Testis (tissue), 3 donors: ENCODE data around the gene ACTA1. TPM values are rescaled to one million over a fixed set of nuclear protein-coding genes. Genes with fewer than 3 reads are reported as not detected.

Source experiments
- DNase-seq: peaks from one replicate; pipeline ENCODE4 v3.0.0-alpha.2; 2019
- H3K27ac ChIP-seq, 2 donors: fragments of 200-600 bp; sonication (generic); one replicate each; pipeline ENCODE4 v1.5.1; 2019
- H3K27me3 ChIP-seq: fragments of 200-600 bp; sonication (generic); one replicate; pipeline ENCODE4 v1.5.1; 2019
- H3K36me3 ChIP-seq: fragments of 200-600 bp; sonication (generic); one replicate; pipeline ENCODE4 v1.5.1; 2017; ENCODE audit warnings: low read depth; ENCODE audit errors: missing control alignments
- H3K4me1 ChIP-seq: fragments of 200-600 bp; sonication (generic); one replicate; pipeline ENCODE4 v1.5.1; 2019
- H3K4me3 ChIP-seq, 2 donors: fragments of 200-600 bp; sonication (generic); one replicate each; pipeline ENCODE4 v1.5.1; 2017 to 2019
- H3K9me3 ChIP-seq: fragments of 200-600 bp; sonication (generic); one replicate; pipeline ENCODE4 v1.5.1; 2017
- POLR2A ChIP-seq: fragments of 450-650 bp; IDR thresholded peaks from one replicate; pipeline ENCODE4 v1.6.1; 2017; ENCODE audit warnings: antibody characterized with exemption, mild to moderate bottlenecking, moderate library complexity
- WGBS, 2 donors: methylation state at CpG; one replicate each; pipeline ENCODE4 v1.1.5; 2018; 5-methylcytosine and 5-hydroxymethylcytosine counted together
- intact Hi-C: fragments of 100-400 bp; cut with DNase I; formaldehyde crosslinking; loops from one replicate; pipeline ENCODE4 v1.15.1; 2023; ENCODE audit warnings: low total_unique reads
- polyA plus RNA-seq: library from polyadenylated mRNA; stranded (reverse); fragments of 350-450 nt; fragmentation: Illumina TruSeq; extraction: RNeasy Lipid Tissue Mini Kit (QIAGEN cat#74804); gene quantifications from one replicate; pipeline ENCODE4 v1.2.3, GENCODE V29; 2014; ENCODE audit warnings: low read depth, low replicate concordance; ENCODE audit not compliant: insufficient read depth
- total RNA-seq, 2 donors: library from RNA; depleted of rRNA; stranded (reverse); fragments of >200 nt; gene quantifications; one replicate each; pipeline ENCODE4 v1.2.3, GENCODE V29; 2016
- TF ChIP-seq, protein P1 (sequence below), 3 experiments: fragments of 450-650 bp in 2 of 3; fragments of 200-600 bp in 1 of 3; sonication (generic) in 1 of 3; IDR thresholded peaks; one replicate each; pipeline ENCODE4 v1.5.1; 2016 to 2019; ENCODE audit warnings: antibody characterized with exemption in 3 of 3, mild to moderate bottlenecking in 2 of 3, moderate library complexity in 1 of 3

Gene ACTA1
- total and polyA plus RNA-seq, 3 donors from 2014 or later: 0.94 to 136 (median 1.2) TPM

DNA sequence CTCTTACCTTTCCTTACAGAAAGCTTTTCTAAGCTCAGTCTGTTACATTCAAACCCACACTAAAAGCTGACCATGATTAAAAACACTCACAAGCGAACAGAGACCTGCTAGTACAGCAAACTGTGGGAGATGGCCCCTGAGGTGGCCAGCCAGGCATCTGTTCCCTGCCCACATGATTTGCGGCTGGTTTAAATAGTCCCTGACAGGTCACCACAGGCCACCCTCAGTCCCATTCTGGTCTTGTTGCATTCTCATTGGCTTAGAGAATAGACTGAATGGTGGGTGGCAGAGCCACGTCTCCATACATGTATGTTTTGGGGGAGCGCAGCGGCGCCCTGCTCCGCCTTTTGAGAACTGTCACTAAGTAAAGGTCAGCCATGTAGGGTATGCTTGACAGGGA is 2.3 kb upstream of the ACTA1 start:
- H3K4me1 ChIP-seq: peaks cover 19% of the 10 kb centered on the region
- DNase-seq: no peak
- H3K27ac ChIP-seq: no peak overlapping the region
- H3K9me3 ChIP-seq: no peaks in the 10 kb centered on the region
- H3K36me3 ChIP-seq: no peaks in the 10 kb centered on the region
- intact Hi-C loops: no loop called here
- WGBS, 2 donors: 73 to 80% methylated on average over 7 of the region's 7 CpGs
- TF ChIP-seq, protein P1, sequence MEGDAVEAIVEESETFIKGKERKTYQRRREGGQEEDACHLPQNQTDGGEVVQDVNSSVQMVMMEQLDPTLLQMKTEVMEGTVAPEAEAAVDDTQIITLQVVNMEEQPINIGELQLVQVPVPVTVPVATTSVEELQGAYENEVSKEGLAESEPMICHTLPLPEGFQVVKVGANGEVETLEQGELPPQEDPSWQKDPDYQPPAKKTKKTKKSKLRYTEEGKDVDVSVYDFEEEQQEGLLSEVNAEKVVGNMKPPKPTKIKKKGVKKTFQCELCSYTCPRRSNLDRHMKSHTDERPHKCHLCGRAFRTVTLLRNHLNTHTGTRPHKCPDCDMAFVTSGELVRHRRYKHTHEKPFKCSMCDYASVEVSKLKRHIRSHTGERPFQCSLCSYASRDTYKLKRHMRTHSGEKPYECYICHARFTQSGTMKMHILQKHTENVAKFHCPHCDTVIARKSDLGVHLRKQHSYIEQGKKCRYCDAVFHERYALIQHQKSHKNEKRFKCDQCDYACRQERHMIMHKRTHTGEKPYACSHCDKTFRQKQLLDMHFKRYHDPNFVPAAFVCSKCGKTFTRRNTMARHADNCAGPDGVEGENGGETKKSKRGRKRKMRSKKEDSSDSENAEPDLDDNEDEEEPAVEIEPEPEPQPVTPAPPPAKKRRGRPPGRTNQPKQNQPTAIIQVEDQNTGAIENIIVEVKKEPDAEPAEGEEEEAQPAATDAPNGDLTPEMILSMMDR (IDR thresholded peaks at IDR 0.05): no peak
- TF ChIP-seq POLR2A: no peak
- H3K27me3 ChIP-seq: no peaks in the 10 kb centered on the region
- no peak overlapping the region for H3K4me3 ChIP-seq

DNA sequence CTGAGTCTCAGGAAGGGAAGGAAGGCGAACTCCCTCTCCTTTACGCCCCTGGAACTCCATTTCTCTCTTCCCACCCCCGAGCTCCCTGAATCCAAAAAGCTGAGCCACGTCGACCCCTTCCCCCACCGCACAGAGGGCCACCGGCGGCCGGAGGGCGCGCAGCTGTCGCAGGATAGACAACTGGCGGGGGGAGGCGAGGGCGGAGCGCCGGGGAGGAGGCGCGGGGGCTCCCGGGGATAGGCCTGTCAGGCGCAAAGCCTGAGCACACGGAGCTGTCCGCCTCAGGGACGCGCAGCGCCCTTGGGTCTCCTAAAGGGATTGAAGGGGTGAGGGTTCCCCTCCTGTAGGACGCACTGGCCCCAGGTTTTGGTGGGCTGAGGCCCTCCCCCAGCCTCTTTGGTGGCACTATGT is 752 bp upstream of the ACTA1 start:
- DNase-seq: no peak
- Histone ChIP-seq H3K27me3 (no peaks in the 10 kb centered on the region), H3K4me3 (no peak overlapping the region), H3K27ac (no peak overlapping the region), H3K36me3 (no peaks in the 10 kb centered on the region), H3K9me3 (no peaks in the 10 kb centered on the region), H3K4me1 (peaks cover 22% of the 10 kb centered on the region)
- WGBS, 2 donors: 2 to 4% methylated on average over 4 to 27 of the region's 27 CpGs
- intact Hi-C loops: loop anchor here (5.0 kb wide), 1 partner anchor 127 kb away; no protein-coding TSS in a partner anchor
- TF ChIP-seq, protein P1 (IDR thresholded peaks at IDR 0.05): no peak
- no peak for TF ChIP-seq POLR2A

DNA sequence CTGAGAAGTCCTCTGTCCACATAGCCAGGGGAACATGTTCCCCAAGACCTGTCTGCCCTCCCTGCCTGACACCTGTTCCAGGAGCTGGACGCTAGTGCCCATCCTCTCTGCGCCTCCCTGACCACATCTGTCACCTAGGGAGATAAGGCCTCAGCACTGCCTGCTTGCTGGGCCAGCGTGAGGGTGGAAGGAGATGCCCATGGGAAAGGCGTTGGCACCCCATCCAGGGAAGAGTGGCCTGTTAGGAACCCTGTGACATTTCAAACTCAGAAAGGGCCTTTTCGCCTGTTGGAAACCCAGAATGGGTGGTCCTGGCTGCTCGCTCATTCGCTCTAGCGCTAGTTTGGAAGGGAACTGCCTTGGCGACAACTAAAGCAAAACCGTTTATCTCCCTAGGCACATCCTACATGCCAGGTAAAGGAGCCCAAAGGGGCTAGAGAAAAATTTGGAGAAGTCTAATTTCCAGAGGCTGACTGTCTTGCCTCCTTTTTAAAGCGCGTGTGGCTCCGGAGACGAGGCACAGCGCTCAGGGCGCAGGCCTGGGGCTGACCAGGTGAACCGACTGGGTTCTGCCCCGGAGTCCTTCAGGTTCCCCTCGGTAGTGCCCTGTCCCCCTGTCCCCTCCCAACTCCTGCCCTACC is 410 bp downstream of the ACTA1 start:
- Histone ChIP-seq H3K4me1 (peaks cover 22% of the 10 kb centered on the region), H3K9me3 (no peaks in the 10 kb centered on the region), H3K27me3 (no peaks in the 10 kb centered on the region), H3K4me3 (no peak overlapping the region), H3K27ac (no peak overlapping the region), H3K36me3 (no peaks in the 10 kb centered on the region)
- no peak for DNase-seq
- WGBS, 2 donors: 9 to 10% methylated on average over 12 to 19 of the region's 19 CpGs
- TF ChIP-seq, protein P1 (IDR thresholded peaks at IDR 0.05): no peak
- TF ChIP-seq POLR2A: no peak
- intact Hi-C loops: loop anchor here (5.0 kb wide), 1 partner anchor 126 kb away; no protein-coding TSS in a partner anchor

DNA sequence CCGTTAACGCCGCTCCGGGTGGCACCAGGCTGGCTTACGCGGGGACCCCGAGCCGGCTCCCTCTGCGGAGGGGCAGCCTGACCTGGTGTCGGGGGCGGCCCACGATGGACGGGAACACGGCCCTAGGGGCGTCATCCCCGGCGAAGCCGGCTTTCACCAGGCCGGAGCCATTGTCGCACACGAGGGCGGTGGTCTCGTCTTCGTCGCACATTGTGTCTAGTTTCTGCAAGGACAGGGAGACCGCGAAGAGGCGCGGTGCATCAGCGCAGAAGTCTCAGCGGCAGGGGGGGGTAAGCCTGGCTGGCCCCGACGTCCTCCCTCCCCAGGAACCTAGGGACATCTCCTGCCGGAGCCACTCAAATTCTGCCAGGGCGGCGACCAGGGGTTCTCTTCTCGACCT is 989 bp downstream of the ACTA1 start:
- intact Hi-C loops: loop anchor here (5.0 kb wide), 1 partner anchor 126 kb away; no protein-coding TSS in a partner anchor
- H3K4me3 ChIP-seq: no peak overlapping the region
- WGBS, 2 donors: 4 to 8% methylated on average over 16 to 35 of the region's 37 CpGs
- H3K27me3 ChIP-seq: no peaks in the 10 kb centered on the region
- no peaks in the 10 kb centered on the region for H3K9me3 ChIP-seq
- no peaks in the 10 kb centered on the region for H3K36me3 ChIP-seq
- H3K4me1 ChIP-seq: peaks cover 22% of the 10 kb centered on the region
- TF ChIP-seq, protein P1 (IDR thresholded peaks at IDR 0.05): no peak
- TF ChIP-seq POLR2A: no peak
- H3K27ac ChIP-seq: no peak overlapping the region
- DNase-seq: no peak

DNA sequence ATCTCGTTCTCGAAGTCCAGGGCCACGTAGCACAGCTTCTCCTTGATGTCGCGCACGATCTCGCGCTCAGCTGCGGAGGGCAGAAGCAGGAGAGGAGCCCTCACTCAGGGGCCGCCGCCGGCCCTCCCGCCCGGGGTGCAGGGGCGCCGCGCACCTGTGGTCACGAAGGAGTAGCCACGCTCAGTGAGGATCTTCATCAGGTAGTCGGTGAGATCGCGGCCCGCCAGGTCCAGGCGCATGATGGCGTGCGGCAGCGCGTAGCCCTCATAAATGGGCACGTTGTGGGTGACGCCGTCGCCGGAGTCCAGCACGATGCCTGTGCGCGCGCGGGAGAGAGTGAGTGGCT is 1.8 kb downstream of the ACTA1 start:
- H3K9me3 ChIP-seq: no peaks in the 10 kb centered on the region
- H3K27me3 ChIP-seq: no peaks in the 10 kb centered on the region
- peaks cover 22% of the 10 kb centered on the region for H3K4me1 ChIP-seq
- no peak overlapping the region for H3K27ac ChIP-seq
- H3K36me3 ChIP-seq: no peaks in the 10 kb centered on the region
- intact Hi-C loops: loop anchor here (5.0 kb wide), 1 partner anchor 125 kb away; no protein-coding TSS in a partner anchor
- no peak for DNase-seq
- WGBS, 2 donors: 2% methylated on average over 21 of the region's 38 CpGs; no CpG with 5 or more reads in 1 of the 2 donors
- TF ChIP-seq, protein P1 (IDR thresholded peaks at IDR 0.05): no peak
- TF ChIP-seq POLR2A: no peak
- no peak overlapping the region for H3K4me3 ChIP-seq
